ENCODE measurements around the gene CEP20.

DNA sequence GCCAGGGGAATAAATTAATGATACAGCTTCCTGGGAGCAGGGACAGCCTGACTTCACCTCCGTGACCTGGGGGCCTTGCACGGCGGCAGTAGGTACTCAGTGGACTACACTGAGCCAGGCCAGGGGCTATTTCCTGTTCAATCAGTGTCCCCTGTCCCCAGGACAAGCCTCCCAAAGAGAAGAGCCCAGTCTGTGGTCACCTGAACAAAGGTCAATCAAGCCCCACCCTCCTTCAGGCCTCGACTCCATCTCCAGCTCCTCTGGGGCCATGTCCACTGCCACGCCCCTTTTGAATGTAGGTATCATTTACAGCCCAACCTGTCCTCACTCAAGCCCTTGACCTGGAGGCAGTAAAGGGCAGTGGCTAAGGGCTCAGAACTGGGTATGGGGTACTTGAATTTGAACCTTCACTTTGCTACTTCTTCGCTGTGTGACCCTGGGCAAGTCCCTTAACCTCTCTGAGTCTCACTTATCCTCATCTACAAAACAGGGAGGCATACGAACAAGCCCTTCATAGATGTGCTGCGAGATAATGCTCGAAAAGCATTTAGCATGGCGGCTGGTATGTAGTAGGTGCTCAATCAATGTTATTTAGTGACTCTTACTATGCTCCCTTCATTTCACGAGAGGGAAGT lies 60.6 kb downstream of the CEP20 start:
- TF ChIP-seq, protein P1, sequence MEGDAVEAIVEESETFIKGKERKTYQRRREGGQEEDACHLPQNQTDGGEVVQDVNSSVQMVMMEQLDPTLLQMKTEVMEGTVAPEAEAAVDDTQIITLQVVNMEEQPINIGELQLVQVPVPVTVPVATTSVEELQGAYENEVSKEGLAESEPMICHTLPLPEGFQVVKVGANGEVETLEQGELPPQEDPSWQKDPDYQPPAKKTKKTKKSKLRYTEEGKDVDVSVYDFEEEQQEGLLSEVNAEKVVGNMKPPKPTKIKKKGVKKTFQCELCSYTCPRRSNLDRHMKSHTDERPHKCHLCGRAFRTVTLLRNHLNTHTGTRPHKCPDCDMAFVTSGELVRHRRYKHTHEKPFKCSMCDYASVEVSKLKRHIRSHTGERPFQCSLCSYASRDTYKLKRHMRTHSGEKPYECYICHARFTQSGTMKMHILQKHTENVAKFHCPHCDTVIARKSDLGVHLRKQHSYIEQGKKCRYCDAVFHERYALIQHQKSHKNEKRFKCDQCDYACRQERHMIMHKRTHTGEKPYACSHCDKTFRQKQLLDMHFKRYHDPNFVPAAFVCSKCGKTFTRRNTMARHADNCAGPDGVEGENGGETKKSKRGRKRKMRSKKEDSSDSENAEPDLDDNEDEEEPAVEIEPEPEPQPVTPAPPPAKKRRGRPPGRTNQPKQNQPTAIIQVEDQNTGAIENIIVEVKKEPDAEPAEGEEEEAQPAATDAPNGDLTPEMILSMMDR (IDR thresholded peaks at IDR 0.05), result no peak
- no peak for TF ChIP-seq EZH2 (IDR thresholded peaks at IDR 0.05)
